HEK293 (cell line): ENCODE results near the gene CHST8.

Source experiments
- CTCF ChIA-PET: fragments of 350-600 bp; formaldehyde crosslinking; extraction: SDS; loops from one replicate; lab custom pipeline; 2021; ENCODE audit warnings: antibody characterized with exemption; lab: Yijun Ruan, JAX
- POLR2A ChIA-PET: fragments of 300-600 bp; formaldehyde crosslinking; extraction: SDS; loops from one replicate; lab custom pipeline; 2020; ENCODE audit warnings: antibody characterized with exemption, inconsistent platforms; lab: Yijun Ruan, JAX
- H3K27ac ChIP-seq: fragments of 200-500 bp; sonication (Bioruptor generic); 2 replicates; pipeline ENCODE4 v1.5.1; 2014; ENCODE audit warnings: low read depth, low read length, control low read depth, inconsistent platforms; ENCODE audit errors: extremely low read depth
- H3K36me3 ChIP-seq, 2 experiments: fragments of 200-500 bp in 1 of 2; sonication (Bioruptor generic) in 1 of 2; 1 replicate in 1 of 2; 2 replicates in 1 of 2; pipeline ENCODE4 v1.5.1; 2014 to 2017; ENCODE audit warnings: inconsistent platforms in 2 of 2, low read length in 2 of 2; ENCODE audit not compliant: control insufficient read depth in 2 of 2, insufficient read depth in 1 of 2
- H3K4me1 ChIP-seq: fragments of 200-500 bp; sonication (Bioruptor generic); 2 replicates; pipeline ENCODE4 v1.5.1; 2014; ENCODE audit warnings: mild to moderate bottlenecking, low read length, inconsistent platforms; ENCODE audit not compliant: control insufficient read depth, insufficient read depth
- H3K4me3 ChIP-seq: 2 replicates; pipeline ENCODE4 v1.5.1; 2011; ENCODE audit warnings: low read depth, mild to moderate bottlenecking, control low read depth, low read length, moderate library complexity
- H3K9me3 ChIP-seq: fragments of 200-500 bp; sonication (Bioruptor generic); 2 replicates; pipeline ENCODE4 v1.5.1; 2014; ENCODE audit warnings: low read depth, low read length, inconsistent platforms; ENCODE audit not compliant: control insufficient read depth, insufficient read depth
- EGR2 ChIP-seq: fragments of 450-650 bp; formaldehyde crosslinking; IDR thresholded peaks from 2 replicates; pipeline ENCODE4 v1.5.1; 2016; ENCODE audit warnings: low read depth, missing biosample characterization, missing genetic modification characterization
- GLIS1 ChIP-seq: fragments of 450-650 bp; formaldehyde crosslinking; IDR thresholded peaks from 2 replicates; pipeline ENCODE4 v1.5.1; 2016; ENCODE audit warnings: missing biosample characterization, missing genetic modification characterization
- GLIS2 ChIP-seq: fragments of 450-650 bp; formaldehyde crosslinking; IDR thresholded peaks from 2 replicates; pipeline ENCODE4 v1.5.1; 2016; ENCODE audit warnings: missing biosample characterization, missing genetic modification characterization
- KLF8 ChIP-seq: fragments of 450-650 bp; formaldehyde crosslinking; IDR thresholded peaks from 2 replicates; pipeline ENCODE4 v1.5.1; 2016; ENCODE audit warnings: missing biosample characterization, missing genetic modification characterization
- PRDM1 ChIP-seq: fragments of 450-650 bp; formaldehyde crosslinking; IDR thresholded peaks from 2 replicates; pipeline ENCODE4; 2016; ENCODE audit warnings: missing biosample characterization, missing genetic modification characterization
- REPIN1 ChIP-seq: fragments of 450-650 bp; formaldehyde crosslinking; IDR thresholded peaks from 2 replicates; pipeline ENCODE4 v1.5.1; 2017; ENCODE audit warnings: missing biosample characterization, missing genetic modification characterization, low read depth
- SCRT1 ChIP-seq: fragments of 450-650 bp; formaldehyde crosslinking; IDR thresholded peaks from 2 replicates; pipeline ENCODE4 v1.5.1; 2016; ENCODE audit warnings: missing biosample characterization, missing genetic modification characterization, borderline replicate concordance
- SETDB1 ChIP-seq: IDR thresholded peaks from one replicate; pipeline ENCODE4 v1.6.1; 2017; ENCODE audit warnings: mild to moderate bottlenecking, low read length, moderate library complexity, mixed read lengths; ENCODE audit not compliant: insufficient read length
- SP2 ChIP-seq: fragments of 450-650 bp; formaldehyde crosslinking; IDR thresholded peaks from 2 replicates; pipeline ENCODE4 v1.5.1; 2016; ENCODE audit warnings: missing biosample characterization, missing genetic modification characterization
- ZBTB17 ChIP-seq: fragments of 450-650 bp; formaldehyde crosslinking; IDR thresholded peaks from 2 replicates; pipeline ENCODE4 v1.5.1; 2016; ENCODE audit warnings: missing biosample characterization, missing genetic modification characterization
- ZFP69B ChIP-seq: fragments of 450-650 bp; formaldehyde crosslinking; IDR thresholded peaks from 2 replicates; pipeline ENCODE4 v1.5.1; 2016; ENCODE audit warnings: missing biosample characterization, missing genetic modification characterization
- ZIC2 ChIP-seq: fragments of 450-650 bp; formaldehyde crosslinking; IDR thresholded peaks from 2 replicates; pipeline ENCODE4 v1.5.1; 2016; ENCODE audit warnings: missing biosample characterization, missing genetic modification characterization
- ZNF132 ChIP-seq: fragments of 450-650 bp; formaldehyde crosslinking; IDR thresholded peaks from 2 replicates; pipeline ENCODE4 v1.5.1; 2017; ENCODE audit warnings: missing biosample characterization, missing genetic modification characterization, borderline replicate concordance
- ZNF169 ChIP-seq: fragments of 450-650 bp; formaldehyde crosslinking; IDR thresholded peaks from 2 replicates; pipeline ENCODE4 v1.5.1; 2016; ENCODE audit warnings: missing biosample characterization, missing genetic modification characterization
- ZNF174 ChIP-seq: fragments of 450-650 bp; formaldehyde crosslinking; IDR thresholded peaks from 2 replicates; pipeline ENCODE4 v1.5.0; 2017; ENCODE audit warnings: missing biosample characterization, mild to moderate bottlenecking, missing genetic modification characterization
- ZNF18 ChIP-seq: fragments of 450-650 bp; formaldehyde crosslinking; IDR thresholded peaks from 2 replicates; pipeline ENCODE4 v1.5.1; 2016; ENCODE audit warnings: missing biosample characterization, missing genetic modification characterization
- ZNF2 ChIP-seq: fragments of 450-650 bp; formaldehyde crosslinking; IDR thresholded peaks from 2 replicates; pipeline ENCODE4 v1.5.1; 2016; ENCODE audit warnings: missing biosample characterization, missing genetic modification characterization
- ZNF211 ChIP-seq: fragments of 450-650 bp; formaldehyde crosslinking; IDR thresholded peaks from 2 replicates; pipeline ENCODE4 v1.5.1; 2016; ENCODE audit warnings: low read depth, missing biosample characterization, missing genetic modification characterization
- ZNF335 ChIP-seq: fragments of 450-650 bp; formaldehyde crosslinking; conservative IDR thresholded peaks from 2 replicates; pipeline ENCODE4 v1.5.1; 2016; ENCODE audit warnings: missing biosample characterization, missing genetic modification characterization
- ZNF391 ChIP-seq: fragments of 450-650 bp; formaldehyde crosslinking; IDR thresholded peaks from 2 replicates; pipeline ENCODE4 v1.5.1; 2016; ENCODE audit warnings: low read depth, missing biosample characterization, missing genetic modification characterization, borderline replicate concordance
- ZNF398 ChIP-seq: fragments of 450-650 bp; formaldehyde crosslinking; IDR thresholded peaks from 2 replicates; pipeline ENCODE4 v1.5.1; 2017; ENCODE audit warnings: missing biosample characterization, missing genetic modification characterization
- ZNF433 ChIP-seq: fragments of 450-650 bp; formaldehyde crosslinking; IDR thresholded peaks from 2 replicates; pipeline ENCODE4 v1.5.1; 2016; ENCODE audit warnings: missing biosample characterization, missing genetic modification characterization, low read depth
- ZNF449 ChIP-seq: fragments of 450-650 bp; formaldehyde crosslinking; IDR thresholded peaks from 2 replicates; pipeline ENCODE4 v1.5.1; 2017; ENCODE audit warnings: missing biosample characterization, mild to moderate bottlenecking, missing genetic modification characterization, moderate library complexity
- ZNF521 ChIP-seq: fragments of 450-650 bp; formaldehyde crosslinking; IDR thresholded peaks from 2 replicates; pipeline ENCODE4 v1.5.1; 2017; ENCODE audit warnings: missing biosample characterization, mild to moderate bottlenecking, missing genetic modification characterization
- ZNF549 ChIP-seq: fragments of 450-650 bp; IDR thresholded peaks from 2 replicates; pipeline ENCODE4 v1.5.1; 2018; ENCODE audit warnings: missing biosample characterization, missing genetic modification characterization, mild to moderate bottlenecking, inconsistent platforms, moderate library complexity
- ZNF600 ChIP-seq: fragments of 450-650 bp; formaldehyde crosslinking; IDR thresholded peaks from 2 replicates; pipeline ENCODE4 v1.5.1; 2016; ENCODE audit warnings: missing biosample characterization, missing genetic modification characterization
- ZNF621 ChIP-seq: fragments of 450-650 bp; formaldehyde crosslinking; IDR thresholded peaks from 2 replicates; pipeline ENCODE4 v1.5.1; 2017; ENCODE audit warnings: missing biosample characterization, missing genetic modification characterization
- TF ChIP-seq, protein P1 (sequence below): fragments of 450-650 bp; formaldehyde crosslinking; IDR thresholded peaks from 2 replicates; pipeline ENCODE4 v1.5.1; 2017; ENCODE audit warnings: missing biosample characterization, missing genetic modification characterization
- TF ChIP-seq, protein P2 (sequence below): fragments of 450-650 bp; formaldehyde crosslinking; optimal IDR thresholded peaks from 2 replicates; pipeline ENCODE3; 2016; ENCODE audit warnings: missing biosample characterization, mild to moderate bottlenecking, missing genetic modification characterization

Gene CHST8

GRCh38 chr19:33622809-33623511 lies 1.2 kb downstream of the CHST8 start (continued):
- peak; percentile 44; the same call in 1 of the 2 replicates for TF ChIP-seq SP2 (tag by site-specific recombination)
- peak; percentile 72 for TF ChIP-seq ZNF398 (tag by site-specific recombination)
- TF ChIP-seq EGR2 (tag by site-specific recombination): peak; percentile 20; the same call in 1 of the 2 replicates
- peak; percentile 89 for TF ChIP-seq GLIS1 (tag by site-specific recombination)
- TF ChIP-seq ZNF391 (tag by site-specific recombination): no peak
- TF ChIP-seq ZNF2 (tag by site-specific recombination): 0 out of 2 replicates have a peak, but pooled peaks have one; percentile 14
- TF ChIP-seq ZNF621 (tag by site-specific recombination): no peak
- TF ChIP-seq ZNF433 (tag by site-specific recombination): no peak
- peak; percentile 84 for TF ChIP-seq GLIS2 (tag by site-specific recombination)
- peak; percentile 35; the same call in 1 of the 2 replicates for TF ChIP-seq KLF8 (tag by site-specific recombination)
- peak; percentile 74 for TF ChIP-seq ZIC2 (tag by site-specific recombination)
- TF ChIP-seq ZNF169 (tag by site-specific recombination): 0 out of 2 replicates have a peak, but pooled peaks have one; percentile 16
- no peak for TF ChIP-seq ZNF449 (tag by site-specific recombination)
- TF ChIP-seq SETDB1: no peak
- TF ChIP-seq ZFP69B: peak; percentile 32; the same call in 1 of the 2 replicates
- TF ChIP-seq, all 188 proteins: peak for 26

GRCh38 chr19:33624586-33624985 lies 2.8 kb downstream of the CHST8 start:
- H3K4me1 ChIP-seq: peaks cover 9% of the 10 kb centered on the region
- POLR2A ChIA-PET: interaction anchor here (1.2 to 2.6 kb wide), 2 partner anchors 14 to 103 kb away, joined by 5 to 9 read pairs; partner anchors contain the start of gene PEPD
- no peaks in the 10 kb centered on the region for H3K9me3 ChIP-seq
- CTCF ChIA-PET: interaction anchor here (0.6 to 1.8 kb wide), 6 partner anchors 9 to 248 kb away, joined by 3 to 10 read pairs (median 3); no protein-coding TSS in a partner anchor
- no peak overlapping the region for H3K27ac ChIP-seq
- no peak overlapping the region for H3K4me3 ChIP-seq
- no peaks in the 10 kb centered on the region; a peak in 1 of 3 replicates for H3K36me3 ChIP-seq
- no peak for TF ChIP-seq ZNF174
- TF ChIP-seq ZNF600 (tag by site-specific recombination): 0 out of 2 replicates have a peak, but pooled peaks have one; percentile 16
- TF ChIP-seq ZNF18 (tag by site-specific recombination): no peak
- TF ChIP-seq PRDM1 (tag by site-specific recombination): no peak
- TF ChIP-seq ZBTB17: peak; percentile 97
- TF ChIP-seq, protein P1, sequence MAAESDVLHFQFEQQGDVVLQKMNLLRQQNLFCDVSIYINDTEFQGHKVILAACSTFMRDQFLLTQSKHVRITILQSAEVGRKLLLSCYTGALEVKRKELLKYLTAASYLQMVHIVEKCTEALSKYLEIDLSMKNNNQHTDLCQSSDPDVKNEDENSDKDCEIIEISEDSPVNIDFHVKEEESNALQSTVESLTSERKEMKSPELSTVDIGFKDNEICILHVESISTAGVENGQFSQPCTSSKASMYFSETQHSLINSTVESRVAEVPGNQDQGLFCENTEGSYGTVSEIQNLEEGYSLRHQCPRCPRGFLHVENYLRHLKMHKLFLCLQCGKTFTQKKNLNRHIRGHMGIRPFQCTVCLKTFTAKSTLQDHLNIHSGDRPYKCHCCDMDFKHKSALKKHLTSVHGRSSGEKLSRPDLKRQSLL (tag by site-specific recombination): no peak
- TF ChIP-seq ZNF391 (tag by site-specific recombination): no peak
- no peak for TF ChIP-seq SCRT1
- TF ChIP-seq ZNF132 (tag by site-specific recombination): no peak
- no peak for TF ChIP-seq REPIN1 (tag by site-specific recombination)
- TF ChIP-seq ZNF549: no peak
- TF ChIP-seq, protein P2, sequence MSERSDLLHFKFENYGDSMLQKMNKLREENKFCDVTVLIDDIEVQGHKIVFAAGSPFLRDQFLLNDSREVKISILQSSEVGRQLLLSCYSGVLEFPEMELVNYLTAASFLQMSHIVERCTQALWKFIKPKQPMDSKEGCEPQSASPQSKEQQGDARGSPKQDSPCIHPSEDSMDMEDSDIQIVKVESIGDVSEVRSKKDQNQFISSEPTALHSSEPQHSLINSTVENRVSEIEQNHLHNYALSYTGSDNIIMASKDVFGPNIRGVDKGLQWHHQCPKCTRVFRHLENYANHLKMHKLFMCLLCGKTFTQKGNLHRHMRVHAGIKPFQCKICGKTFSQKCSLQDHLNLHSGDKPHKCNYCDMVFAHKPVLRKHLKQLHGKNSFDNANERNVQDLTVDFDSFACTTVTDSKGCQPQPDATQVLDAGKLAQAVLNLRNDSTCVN: no peak
- no peak for TF ChIP-seq ZNF621 (tag by site-specific recombination)
- peak; percentile 50 for TF ChIP-seq ZNF335 (tag by site-specific recombination)
- TF ChIP-seq ZNF211 (tag by site-specific recombination): no peak
- TF ChIP-seq ZNF521 (tag by site-specific recombination): no peak
